Stromal cell of bone marrow (primary cell): ENCODE results near the gene SLC12A7.
"Not testable (repeated sequence)": the region's sequence is repeated elsewhere in the genome, so short reads cannot be mapped to it uniquely, and the experiment has no call there.

Experiments used
- DNase-seq: peaks from one replicate; pipeline ENCODE4 v3.0.0-alpha.2; 2012; ENCODE audit warnings: low read depth

SLC12A7 gene

GRCh38 chr5:1006656-1007071 lies 105.2 kb downstream of the SLC12A7 start:
- DNase-seq, result no peak

- DNase-seq, result no peak
Observed at GRCh38 chr5:1005904-1006655, 105.8 kb downstream of the SLC12A7 start.

GRCh38 chr5:1005249-1005851 lies 106.5 kb downstream of the SLC12A7 start:
- no peak for DNase-seq

GRCh38 chr5:1004461-1005248 lies 107.2 kb downstream of the SLC12A7 start:
- peak; percentile 8 for DNase-seq

- DNase-seq, result no peak
Observed at GRCh38 chr5:1003296-1003937, 108.4 kb downstream of the SLC12A7 start.

- DNase-seq, result no peak
Observed at GRCh38 chr5:1002836-1003235, 109.0 kb downstream of the SLC12A7 start.

GRCh38 chr5:1002271-1002546 lies 109.7 kb downstream of the SLC12A7 start:
- DNase-seq, result no peak

- no peak for DNase-seq
Observed at GRCh38 chr5:1001406-1002270, 110.2 kb downstream of the SLC12A7 start.

- not testable (repeated sequence) for DNase-seq
Observed at GRCh38 chr5:1000831-1001230, 111.0 kb downstream of the SLC12A7 start.
